Measurements from ENCODE around the gene GET4. TPM values are rescaled to one million over a fixed set of nuclear protein-coding genes. Genes with fewer than 3 reads are reported as not detected.

The GET4 gene
- total RNA-seq, 1 experiment from 2014 or later, result 90.9 TPM

- in situ Hi-C loops (cut with HindIII; ENCODE audit: low pct_unique_long_range_greater_than_20kb, low sequenced_read_pairs), result no loop called here
- no peak for DNase-seq (ENCODE audit: low read depth, low spot score)
- intact Hi-C loops (cut with micrococcal nuclease; ENCODE audit: unreplicated experiment), result no loop called here
- TF ChIP-seq SIN3A (IDR thresholded peaks at IDR 0.05; ENCODE audit: borderline replicate concordance, insufficient read depth, low read depth, low read length) (no peak), POLR2AphosphoS5 (IDR thresholded peaks at IDR 0.05; ENCODE audit: low read depth, low read length) (no peak), TCF7L2 (IDR thresholded peaks at IDR 0.05; ENCODE audit: low read depth, low read length) (no peak), CTCF (IDR thresholded peaks at IDR 0.05) (no peak), REST (IDR thresholded peaks at IDR 0.05; ENCODE audit: insufficient read depth in 1 of 2, low read depth in 2 of 2, low read length in 1 of 2) (no peak)
- peaks cover 21% of the 10 kb centered on the region for H3K36me3 ChIP-seq (ENCODE audit: control insufficient read depth, insufficient read depth, low read length)
- no peaks in the 10 kb centered on the region for H3K27me3 ChIP-seq (ENCODE audit: control insufficient read depth, insufficient read depth, low read length)
- ChIA-PET POLR2A (no interaction called here), CTCF (no interaction called here)
- ATAC-seq, result no peak
- no peaks in the 10 kb centered on the region for H3K9me3 ChIP-seq (ENCODE audit: control insufficient read depth, insufficient read depth, low read depth, low read length)
- H3K4me1 ChIP-seq (ENCODE audit: control insufficient read depth, insufficient read depth, low read length), result no peaks in the 10 kb centered on the region
- BruUV-seq (replicated peaks), result no TSS peak
- H3K4me3 ChIP-seq (ENCODE audit: low read depth in 2 of 2, low read length in 2 of 2), result no peak overlapping the region
- no peak overlapping the region for H3K27ac ChIP-seq (ENCODE audit: low read length)
Measured at GRCh38 chr7:856444-857095, 19.8 kb upstream of the GET4 start.

- peaks cover 21% of the 10 kb centered on the region for H3K36me3 ChIP-seq (ENCODE audit: control insufficient read depth, insufficient read depth, low read length)
- ATAC-seq (no peak), DNase-seq (ENCODE audit: low read depth, low spot score) (no peak)
- intact Hi-C loops (cut with micrococcal nuclease; ENCODE audit: unreplicated experiment), result no loop called here
- H3K4me3 ChIP-seq (ENCODE audit: low read depth in 2 of 2, low read length in 2 of 2), result no peak overlapping the region
- TF ChIP-seq REST (IDR thresholded peaks at IDR 0.05; ENCODE audit: insufficient read depth in 1 of 2, low read depth in 2 of 2, low read length in 1 of 2) (no peak), POLR2AphosphoS5 (IDR thresholded peaks at IDR 0.05; ENCODE audit: low read depth, low read length) (no peak), TCF7L2 (IDR thresholded peaks at IDR 0.05; ENCODE audit: low read depth, low read length) (no peak), CTCF (IDR thresholded peaks at IDR 0.05) (no peak), SIN3A (IDR thresholded peaks at IDR 0.05; ENCODE audit: borderline replicate concordance, insufficient read depth, low read depth, low read length) (no peak)
- in situ Hi-C loops (cut with HindIII; ENCODE audit: low pct_unique_long_range_greater_than_20kb, low sequenced_read_pairs), result no loop called here
- no peaks in the 10 kb centered on the region for H3K27me3 ChIP-seq (ENCODE audit: control insufficient read depth, insufficient read depth, low read length)
- CTCF ChIA-PET, result interaction anchor here (0.6 kb wide), 1 partner anchor 70 kb away, joined by 3 read pairs; no protein-coding TSS in a partner anchor
- no peak overlapping the region for H3K27ac ChIP-seq (ENCODE audit: low read length)
- H3K4me1 ChIP-seq (ENCODE audit: control insufficient read depth, insufficient read depth, low read length), result no peaks in the 10 kb centered on the region
- no TSS peak for BruUV-seq (replicated peaks)
- POLR2A ChIA-PET, result no interaction called here
- no peaks in the 10 kb centered on the region for H3K9me3 ChIP-seq (ENCODE audit: control insufficient read depth, insufficient read depth, low read depth, low read length)
Measured at GRCh38 chr7:857661-858060, 18.7 kb upstream of the GET4 start.

All from Panc1 (cell line).